ENCODE measurements around the gene IGF1.

DNA sequence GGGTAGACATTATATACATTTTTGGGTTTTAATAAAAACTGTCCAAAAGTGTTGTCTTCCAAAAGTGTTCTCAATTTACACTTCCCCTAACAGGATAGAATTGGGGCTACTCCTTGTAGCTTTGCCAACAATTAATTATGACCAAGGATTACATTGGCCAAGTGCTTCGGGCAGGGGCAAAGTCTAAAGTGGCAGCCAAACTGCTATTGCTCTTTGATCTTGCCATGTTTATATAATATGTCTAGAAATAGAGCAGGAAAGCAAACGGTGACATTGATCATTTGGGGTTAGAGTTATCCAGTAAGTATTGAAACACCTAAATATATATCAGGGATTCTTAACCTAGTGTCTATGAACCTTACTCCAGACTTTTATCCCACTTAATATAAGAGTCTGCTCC lies 31.2 kb upstream of the IGF1 start:
- no peak for TF ChIP-seq EZH2 (IDR thresholded peaks at IDR 0.05; ENCODE audit: insufficient read depth, poor library complexity, severe bottlenecking)
- no peak for TF ChIP-seq EZH2phosphoT487 (IDR thresholded peaks at IDR 0.05; ENCODE audit: insufficient read depth, low read depth)
